Fibroblast of lung (primary cell): Measurements from ENCODE around the gene ZBTB7C. TPM values are rescaled to one million over a fixed set of nuclear protein-coding genes. Genes with fewer than 3 reads are reported as not detected.

Experiments
- DNase-seq, 2 donors: peaks; one replicate each; pipeline versions ENCODE4 v3.0.0 to v3.0.0-alpha.2; 2010; ENCODE audit warnings: low read depth in 2 of 2
- H2AFZ ChIP-seq: 2 replicates; pipeline ENCODE4 v1.5.1; 2012; ENCODE audit warnings: low read length, control low read depth, inconsistent platforms
- H3K27ac ChIP-seq: 2 replicates; pipeline ENCODE4 v1.5.1; 2011; ENCODE audit warnings: low read length, control low read depth; ENCODE audit not compliant: insufficient read depth
- H3K27me3 ChIP-seq: 2 replicates; pipeline ENCODE4 v1.5.1; 2011; ENCODE audit warnings: mild to moderate bottlenecking, low read length; ENCODE audit not compliant: control insufficient read depth, insufficient read depth
- H3K36me3 ChIP-seq: 2 replicates; pipeline ENCODE4 v1.5.1; 2011; ENCODE audit warnings: low read length; ENCODE audit not compliant: control insufficient read depth, insufficient read depth
- H3K4me1 ChIP-seq: 2 replicates; pipeline ENCODE4 v1.5.1; 2011; ENCODE audit warnings: low read length; ENCODE audit not compliant: control insufficient read depth, insufficient read depth; ENCODE audit errors: extremely low read depth
- H3K4me2 ChIP-seq: 2 replicates; pipeline ENCODE4 v1.5.1; 2011; ENCODE audit warnings: low read length, control low read depth; ENCODE audit not compliant: insufficient read depth; ENCODE audit errors: extremely low read depth
- H3K4me3 ChIP-seq, 4 experiments: fragments of 200-600 bp in 1 of 4; sonication (generic) in 1 of 4; replicated peaks in 1 of 4; 2 replicates each; pipeline ENCODE4 v1.5.1; 2011 to 2016; ENCODE audit warnings: low read length in 4 of 4, low read depth in 3 of 4, mild to moderate bottlenecking in 3 of 4, control low read depth in 2 of 4, inconsistent platforms in 1 of 4, mixed read lengths in 1 of 4; ENCODE audit not compliant: insufficient read depth in 1 of 4; ENCODE audit errors: control extremely low read depth in 1 of 4
- H3K79me2 ChIP-seq: 2 replicates; pipeline ENCODE4 v1.5.1; 2012; ENCODE audit warnings: mild to moderate bottlenecking, low read length, inconsistent platforms; ENCODE audit not compliant: control insufficient read depth, insufficient read depth
- H3K9ac ChIP-seq: 2 replicates; pipeline ENCODE4 v1.5.1; 2011; ENCODE audit warnings: mild to moderate bottlenecking, low read length, control low read depth; ENCODE audit not compliant: insufficient read depth
- H3K9me3 ChIP-seq: 2 replicates; pipeline ENCODE4 v1.5.1; 2012; ENCODE audit warnings: low read depth, low read length; ENCODE audit not compliant: control insufficient read depth, insufficient read depth
- H4K20me1 ChIP-seq: 2 replicates; pipeline ENCODE4 v1.5.1; 2011; ENCODE audit warnings: low read length; ENCODE audit not compliant: control insufficient read depth, insufficient read depth; ENCODE audit errors: extremely low read depth
- CTCF ChIP-seq, 2 donors: IDR thresholded peaks in 1 of 2; conservative IDR thresholded peaks in 1 of 2; 1 replicate in 1 of 2; 2 replicates in 1 of 2; pipeline ENCODE4 v1.5.1; 2011 to 2012; ENCODE audit warnings: low read length in 2 of 2, control low read depth in 1 of 2, inconsistent platforms in 1 of 2, low read depth in 1 of 2, mild to moderate bottlenecking in 1 of 2
- EZH2 ChIP-seq: IDR thresholded peaks from 2 replicates; pipeline ENCODE4 v1.5.1; 2012; ENCODE audit warnings: low read length, control low read depth, mild to moderate bottlenecking; ENCODE audit errors: missing control alignments
- polyA plus RNA-seq, 2 donors: library from polyadenylated mRNA; depleted of rRNA in 1 of 2; stranded (reverse) in 1 of 2; unstranded in 1 of 2; fragments of >200 nt; gene quantifications; 2 replicates each; pipeline ENCODE4 v1.2.1, GENCODE V29; 2011 to 2012; ENCODE audit warnings: missing spikeins in 1 of 2
- total RNA-seq: library from RNA; depleted of rRNA; stranded (reverse); fragments of >200 nt; gene quantifications from 2 replicates; pipeline ENCODE4 v1.2.1, GENCODE V29; 2014

The ZBTB7C gene
- total and polyA plus RNA-seq, 2 donors (not counting 1 experiment from before 2014, with no cell fraction given): 0.19 to 0.33 TPM

GRCh38 chr18:48254077-48254602 lies 155.0 kb downstream of the ZBTB7C start:
- no peaks in the 10 kb centered on the region for H3K79me2 ChIP-seq
- no peaks in the 10 kb centered on the region for H4K20me1 ChIP-seq
- no peaks in the 10 kb centered on the region for H3K4me1 ChIP-seq
- no peak for DNase-seq
- H3K4me3 ChIP-seq: no peak overlapping the region
- H3K9ac ChIP-seq: no peak overlapping the region
- no peak overlapping the region for H2AFZ ChIP-seq
- H3K27me3 ChIP-seq: peaks cover 5% of the 10 kb centered on the region
- H3K27ac ChIP-seq: no peak overlapping the region
- H3K9me3 ChIP-seq: no peaks in the 10 kb centered on the region
- H3K4me2 ChIP-seq: no peak overlapping the region
- no peaks in the 10 kb centered on the region for H3K36me3 ChIP-seq
- TF ChIP-seq EZH2 (no peak), CTCF (conservative IDR thresholded peaks at IDR 0.05 in 1 of 2, IDR thresholded peaks at IDR 0.05 in 1 of 2; ENCODE audit: low read depth in 1 of 2, low read length in 2 of 2) (no peak)

DNA sequence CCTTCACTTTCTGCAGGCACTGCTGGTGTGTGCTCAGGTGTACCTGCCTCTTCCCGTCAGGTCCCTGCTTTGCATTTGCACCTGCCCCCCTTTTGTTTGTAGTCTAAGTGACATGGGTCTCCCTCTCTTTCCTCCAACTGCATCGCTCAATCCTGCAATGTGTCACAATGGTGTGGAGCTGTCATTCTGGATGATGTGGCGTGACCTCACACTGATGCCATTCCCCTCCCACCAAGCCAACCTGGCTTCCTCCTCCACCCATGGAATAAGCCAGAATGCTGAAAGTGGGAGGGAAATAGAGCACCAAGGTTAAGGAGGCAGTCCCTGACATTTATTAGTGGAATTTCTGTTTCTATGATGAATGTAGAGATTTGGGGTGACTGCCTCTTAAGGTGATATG lies 156.7 kb downstream of the ZBTB7C start:
- Histone ChIP-seq H3K9me3 (no peaks in the 10 kb centered on the region), H3K4me1 (no peaks in the 10 kb centered on the region), H3K4me3 (no peak overlapping the region), H3K9ac (no peak overlapping the region), H3K79me2 (no peaks in the 10 kb centered on the region), H4K20me1 (no peaks in the 10 kb centered on the region), H2AFZ (no peak overlapping the region), H3K4me2 (no peak overlapping the region), H3K27ac (no peak overlapping the region), H3K36me3 (no peaks in the 10 kb centered on the region), H3K27me3 (peaks cover 7% of the 10 kb centered on the region)
- TF ChIP-seq CTCF (conservative IDR thresholded peaks at IDR 0.05 in 1 of 2, IDR thresholded peaks at IDR 0.05 in 1 of 2; ENCODE audit: low read depth in 1 of 2, low read length in 2 of 2): no peak
- TF ChIP-seq EZH2: no peak
- DNase-seq: no peak

GRCh38 chr18:48250918-48251317 lies 158.3 kb downstream of the ZBTB7C start:
- no peak overlapping the region for H3K9ac ChIP-seq
- no peak overlapping the region for H3K4me3 ChIP-seq
- H3K9me3 ChIP-seq: no peaks in the 10 kb centered on the region
- H3K4me2 ChIP-seq: no peak overlapping the region
- no peak overlapping the region for H2AFZ ChIP-seq
- H4K20me1 ChIP-seq: no peaks in the 10 kb centered on the region
- no peaks in the 10 kb centered on the region for H3K79me2 ChIP-seq
- H3K36me3 ChIP-seq: no peaks in the 10 kb centered on the region
- H3K27ac ChIP-seq: no peak overlapping the region
- H3K27me3 ChIP-seq: peaks cover 7% of the 10 kb centered on the region
- H3K4me1 ChIP-seq: no peaks in the 10 kb centered on the region
- TF ChIP-seq EZH2: no peak
- TF ChIP-seq CTCF (conservative IDR thresholded peaks at IDR 0.05 in 1 of 2, IDR thresholded peaks at IDR 0.05 in 1 of 2; ENCODE audit: low read depth in 1 of 2, low read length in 2 of 2): no peak
- DNase-seq: no peak
